ENCODE results near the gene ZHX3. TPM values are rescaled to one million over a fixed set of nuclear protein-coding genes. Genes with fewer than 3 reads are reported as not detected.

Gene ZHX3
- total and polyA plus RNA-seq, 2 donors from 2014 or later, result 24.7 to 153 TPM

DNA sequence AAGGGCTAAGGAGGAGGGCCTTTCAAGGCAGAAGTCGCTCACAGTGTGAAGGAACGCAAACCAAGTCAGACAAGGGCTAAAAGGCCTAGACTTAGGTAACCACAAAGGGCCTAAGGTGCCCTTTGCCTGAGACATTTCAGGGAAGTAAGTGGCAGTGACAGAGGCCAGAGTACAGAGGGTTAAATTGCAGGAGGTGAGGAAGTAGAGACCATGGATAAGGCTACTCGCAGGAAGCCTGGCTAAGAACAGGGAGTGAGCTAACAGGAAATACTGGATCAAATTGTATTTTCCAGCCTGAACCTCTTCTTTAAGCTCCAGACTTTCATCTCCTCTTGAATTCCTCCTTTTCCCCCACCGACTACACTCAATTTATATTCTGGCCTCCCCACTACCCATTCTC lies 16.6 kb downstream of the ZHX3 start:
- Histone ChIP-seq H3K9ac (ENCODE audit: low read length in 3 of 3) (no peak overlapping the region), H3K9me3 (ENCODE audit: control insufficient read depth in 2 of 3, insufficient read depth in 1 of 3, low read length in 3 of 3) (no peaks in the 10 kb centered on the region), H3K27ac (ENCODE audit: low read depth in 2 of 2, low read length in 2 of 2) (peak overlapping the region; percentile 13 to 39), H3K4me1 (ENCODE audit: control insufficient read depth in 2 of 3, insufficient read depth in 2 of 3, low read depth in 1 of 3, low read length in 3 of 3) (peaks cover 0 to 12% (median 9%) of the 10 kb centered on the region in 3 donors), H3K4me3 (ENCODE audit: low read length in 3 of 3) (no peak overlapping the region), H3K27me3 (ENCODE audit: control insufficient read depth, insufficient read depth, low read length) (no peaks in the 10 kb centered on the region), H3K36me3 (ENCODE audit: control insufficient read depth in 2 of 3, insufficient read depth in 3 of 3, low read length in 3 of 3) (no peaks in the 10 kb centered on the region)
- TF ChIP-seq, protein P1, sequence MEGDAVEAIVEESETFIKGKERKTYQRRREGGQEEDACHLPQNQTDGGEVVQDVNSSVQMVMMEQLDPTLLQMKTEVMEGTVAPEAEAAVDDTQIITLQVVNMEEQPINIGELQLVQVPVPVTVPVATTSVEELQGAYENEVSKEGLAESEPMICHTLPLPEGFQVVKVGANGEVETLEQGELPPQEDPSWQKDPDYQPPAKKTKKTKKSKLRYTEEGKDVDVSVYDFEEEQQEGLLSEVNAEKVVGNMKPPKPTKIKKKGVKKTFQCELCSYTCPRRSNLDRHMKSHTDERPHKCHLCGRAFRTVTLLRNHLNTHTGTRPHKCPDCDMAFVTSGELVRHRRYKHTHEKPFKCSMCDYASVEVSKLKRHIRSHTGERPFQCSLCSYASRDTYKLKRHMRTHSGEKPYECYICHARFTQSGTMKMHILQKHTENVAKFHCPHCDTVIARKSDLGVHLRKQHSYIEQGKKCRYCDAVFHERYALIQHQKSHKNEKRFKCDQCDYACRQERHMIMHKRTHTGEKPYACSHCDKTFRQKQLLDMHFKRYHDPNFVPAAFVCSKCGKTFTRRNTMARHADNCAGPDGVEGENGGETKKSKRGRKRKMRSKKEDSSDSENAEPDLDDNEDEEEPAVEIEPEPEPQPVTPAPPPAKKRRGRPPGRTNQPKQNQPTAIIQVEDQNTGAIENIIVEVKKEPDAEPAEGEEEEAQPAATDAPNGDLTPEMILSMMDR (IDR thresholded peaks at IDR 0.05; ENCODE audit: borderline replicate concordance, extremely low read depth, insufficient read depth), result no peak
- DNase-seq (no peak), FAIRE-seq (no peak)
- intact Hi-C loops (cut with DNase I), result no loop called here

DNA sequence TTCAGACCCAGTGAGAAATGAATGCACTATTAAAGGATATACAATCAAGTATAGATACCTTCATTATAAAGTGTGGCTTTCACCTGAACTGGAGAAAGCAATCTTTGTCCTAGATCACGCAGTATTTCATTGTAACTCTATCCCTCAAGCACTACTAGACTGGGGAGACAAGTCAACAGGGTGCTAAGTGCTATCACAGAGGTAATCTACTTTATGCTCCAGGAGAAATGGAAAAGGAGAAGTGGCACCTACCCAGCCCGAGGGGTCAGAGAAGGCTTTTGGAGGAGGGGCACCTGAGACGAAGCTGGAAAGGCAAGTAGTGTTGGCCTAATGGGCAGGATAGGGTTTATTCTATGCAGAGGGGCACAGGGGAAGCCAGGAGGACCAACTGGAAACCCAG lies 17.1 kb downstream of the ZHX3 start:
- Histone ChIP-seq H3K27ac (ENCODE audit: low read depth in 2 of 2, low read length in 2 of 2) (peak overlapping the region in 1 of 2 donors; percentile 39), H3K36me3 (ENCODE audit: control insufficient read depth in 2 of 3, insufficient read depth in 3 of 3, low read length in 3 of 3) (no peaks in the 10 kb centered on the region), H3K4me1 (ENCODE audit: control insufficient read depth in 2 of 3, insufficient read depth in 2 of 3, low read depth in 1 of 3, low read length in 3 of 3) (peaks cover 0 to 12% (median 9%) of the 10 kb centered on the region in 3 donors), H3K9me3 (ENCODE audit: control insufficient read depth in 2 of 3, insufficient read depth in 1 of 3, low read length in 3 of 3) (no peaks in the 10 kb centered on the region), H3K9ac (ENCODE audit: low read length in 3 of 3) (no peak overlapping the region), H3K27me3 (ENCODE audit: control insufficient read depth, insufficient read depth, low read length) (no peaks in the 10 kb centered on the region), H3K4me3 (ENCODE audit: low read length in 3 of 3) (no peak overlapping the region)
- DNase-seq (no peak), FAIRE-seq (no peak)
- intact Hi-C loops (cut with DNase I), result no loop called here
- TF ChIP-seq, protein P1 (IDR thresholded peaks at IDR 0.05; ENCODE audit: borderline replicate concordance, extremely low read depth, insufficient read depth), result no peak

DNA sequence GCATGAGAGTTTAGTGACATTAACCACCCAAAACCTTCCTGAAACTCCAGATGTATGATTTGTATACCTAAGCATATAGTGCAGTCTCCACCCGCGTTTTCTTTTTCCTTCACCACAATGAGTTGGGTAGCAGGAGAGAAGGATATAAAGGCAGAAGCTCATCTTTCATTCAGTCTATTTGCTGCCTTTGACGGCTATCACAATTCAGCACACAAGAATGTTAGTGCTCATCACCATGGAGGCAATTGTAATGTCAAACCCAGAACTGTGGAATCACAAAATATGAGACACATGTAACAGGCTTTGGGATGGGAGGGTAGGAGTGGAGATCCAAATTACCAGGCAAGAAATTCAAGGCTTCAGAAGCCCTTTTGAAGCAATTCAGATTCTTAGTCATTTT lies 17.6 kb downstream of the ZHX3 start:
- intact Hi-C loops (cut with DNase I), result no loop called here
- H3K36me3 ChIP-seq (ENCODE audit: control insufficient read depth in 2 of 3, insufficient read depth in 3 of 3, low read length in 3 of 3), result no peaks in the 10 kb centered on the region

More for the DNA sequence above, 17.6 kb downstream of the ZHX3 start:
- Histone ChIP-seq H3K4me1 (ENCODE audit: control insufficient read depth in 2 of 3, insufficient read depth in 2 of 3, low read depth in 1 of 3, low read length in 3 of 3) (peaks cover 0 to 12% (median 9%) of the 10 kb centered on the region in 3 donors), H3K9me3 (ENCODE audit: control insufficient read depth in 2 of 3, insufficient read depth in 1 of 3, low read length in 3 of 3) (no peaks in the 10 kb centered on the region), H3K4me3 (ENCODE audit: low read length in 3 of 3) (no peak overlapping the region), H3K27ac (ENCODE audit: low read depth in 2 of 2, low read length in 2 of 2) (no peak overlapping the region), H3K9ac (ENCODE audit: low read length in 3 of 3) (no peak overlapping the region), H3K27me3 (ENCODE audit: control insufficient read depth, insufficient read depth, low read length) (no peaks in the 10 kb centered on the region)
- TF ChIP-seq, protein P1 (IDR thresholded peaks at IDR 0.05; ENCODE audit: borderline replicate concordance, extremely low read depth, insufficient read depth), result no peak
- DNase-seq, result no peak
- no peak for FAIRE-seq

Measured in kidney (tissue), 14 donors.